HepG2 (cell line): ENCODE measurements around the gene RERE. TPM values are rescaled to one million over a fixed set of nuclear protein-coding genes. Genes with fewer than 3 reads are reported as not detected.

Experiments used
- GATAD2A ChIP-seq: IDR thresholded peaks from 2 replicates; pipeline ENCODE4 v1.6.1; 2016
- HBP1 ChIP-seq: IDR thresholded peaks from 2 replicates; pipeline ENCODE4 v1.6.1; 2016; ENCODE audit warnings: low read depth, control low read depth
- NR2C2 ChIP-seq: sonication (generic); formaldehyde crosslinking; IDR thresholded peaks from 2 replicates; pipeline ENCODE4 v1.4.0; 2020; ENCODE audit warnings: missing genetic modification reagents, mild to moderate bottlenecking, moderate library complexity, borderline replicate concordance
- RBM22 ChIP-seq: fragments of 200-400 bp; formaldehyde crosslinking; optimal IDR thresholded peaks from 2 replicates; pipeline ENCODE3; 2017; ENCODE audit warnings: mild to moderate bottlenecking, low read length, moderate library complexity
- SAFB2 ChIP-seq: sonication (generic); formaldehyde crosslinking; IDR thresholded peaks from 2 replicates; pipeline ENCODE4 v1.5.1; 2020; ENCODE audit warnings: missing genetic modification reagents, low read depth, mild to moderate bottlenecking, borderline replicate concordance
- SRSF1 ChIP-seq: fragments of 200-400 bp; formaldehyde crosslinking; optimal IDR thresholded peaks from 2 replicates; pipeline ENCODE3; 2017; ENCODE audit warnings: mild to moderate bottlenecking, low read depth, low read length, moderate library complexity
- TEAD2 ChIP-seq: sonication (generic); formaldehyde crosslinking; IDR thresholded peaks from 2 replicates; pipeline ENCODE4 v1.9.0; 2021; ENCODE audit warnings: missing genetic modification reagents
- ZBTB39 ChIP-seq: sonication (generic); formaldehyde crosslinking; IDR thresholded peaks from 2 replicates; pipeline ENCODE4 v1.5.0; 2020; ENCODE audit warnings: missing genetic modification reagents
- ZBTB7A ChIP-seq: sonication (generic); formaldehyde crosslinking; IDR thresholded peaks from 2 replicates; pipeline ENCODE4 v1.8.0; 2022; ENCODE audit warnings: mild to moderate bottlenecking, missing genetic modification reagents
- ZFP36L1 ChIP-seq: sonication (generic); formaldehyde crosslinking; IDR thresholded peaks from 2 replicates; pipeline ENCODE4 v1.8.0; 2022; ENCODE audit warnings: mild to moderate bottlenecking, missing genetic modification reagents, moderate library complexity
- ZNF501 ChIP-seq: sonication (generic); formaldehyde crosslinking; IDR thresholded peaks from 2 replicates; pipeline ENCODE4 v1.5.1; 2020; ENCODE audit warnings: mild to moderate bottlenecking, moderate library complexity, missing genetic modification reagents
- ZNF614 ChIP-seq: IDR thresholded peaks from 2 replicates; pipeline ENCODE4 v1.6.1; 2018; ENCODE audit warnings: missing biosample characterization, missing genetic modification reagents, inconsistent platforms, borderline replicate concordance
- ZNF776 ChIP-seq: sonication (generic); formaldehyde crosslinking; IDR thresholded peaks from 2 replicates; pipeline ENCODE4 v1.4.0; 2020; ENCODE audit warnings: mild to moderate bottlenecking, missing genetic modification reagents
- ZNF781 ChIP-seq: sonication (generic); formaldehyde crosslinking; IDR thresholded peaks from 2 replicates; pipeline ENCODE4 v1.5.1; 2020; ENCODE audit warnings: borderline replicate concordance, mild to moderate bottlenecking, missing genetic modification reagents; ENCODE audit errors: not compliant biosample characterization
- polyA plus RNA-seq, 8 experiments: library from polyadenylated mRNA; depleted of rRNA in 3 of 8; stranded (reverse) in 7 of 8; unstranded in 1 of 8; fragments of >200 nt; fragmentation: Illumina TruSeq in 4 of 8; extraction: Trizol in 4 of 8; gene quantifications; 2 replicates each; pipeline versions ENCODE4 v1.2.1 to v1.2.3, GENCODE V29; 2011 to 2016; ENCODE audit warnings: low read depth in 4 of 8, missing spikeins in 1 of 8, mixed read lengths in 1 of 8; ENCODE audit not compliant: insufficient read depth in 1 of 8
- total RNA-seq, 5 experiments: library from RNA; depleted of rRNA; stranded (reverse); fragments of >200 nt; fragmentation: Illumina TruSeq; extraction: Trizol; gene quantifications; 2 replicates each; pipeline ENCODE4 v1.2.3, GENCODE V29; 2016; ENCODE audit warnings: low read depth in 1 of 5

The RERE gene
- total and polyA plus RNA-seq, 2 of the 13 experiments (the other 11 are each of a cell fraction or from before 2014, with no cell fraction given): 18.3 to 21.9 TPM

- TF ChIP-seq NR2C2 (CRISPR knock-in tag): no peak
- no peak for TF ChIP-seq ZFP36L1 (CRISPR knock-in tag)
- TF ChIP-seq ZBTB7A (CRISPR knock-in tag): peak; percentile 81
- no peak for TF ChIP-seq ZNF501
- no peak for TF ChIP-seq ZBTB39 (CRISPR knock-in tag)
- peak; percentile 48; the same call in 1 of the 2 replicates for TF ChIP-seq GATAD2A (CRISPR knock-in tag)
- TF ChIP-seq TEAD2 (CRISPR knock-in tag): no peak
- no peak for TF ChIP-seq ZNF781
- TF ChIP-seq RBM22: peak; percentile 9
- TF ChIP-seq SRSF1: peak; percentile 23
- TF ChIP-seq HBP1 (CRISPR knock-in tag): no peak
- TF ChIP-seq ZNF776 (CRISPR knock-in tag): 0 out of 2 replicates have a peak, but pooled peaks have one; percentile 28
- TF ChIP-seq SAFB2 (CRISPR knock-in tag): no peak; the same call in 1 of the 2 replicates
- TF ChIP-seq ZNF614 (CRISPR knock-in tag): 0 out of 2 replicates have a peak, but pooled peaks have one; percentile 72
Observed at GRCh38 chr1:8423692-8424538, 393.5 kb downstream of the RERE start (continued).
